Prostate gland (tissue), 2 donors: ENCODE measurements around the gene WNT3. TPM values are rescaled to one million over a fixed set of nuclear protein-coding genes. Genes with fewer than 3 reads are reported as not detected.

Experiments used
- DNase-seq: peaks from one replicate; pipeline ENCODE4 v3.0.0-alpha.2; 2019; ENCODE audit warnings: low spot score
- H3K27ac ChIP-seq, 2 donors: fragments of 200-600 bp; sonication (generic); 2 replicates each; pipeline ENCODE4 v1.5.1; 2017 to 2019
- H3K27me3 ChIP-seq: fragments of 200-600 bp; sonication (generic); replicated peaks from 2 replicates; pipeline ENCODE4 v1.5.1; 2019; ENCODE audit not compliant: insufficient read depth
- H3K36me3 ChIP-seq, 2 donors: fragments of 200-600 bp; sonication (generic); 1 replicate in 1 of 2; 2 replicates in 1 of 2; pipeline versions ENCODE4 v1.5.1 to v1.8.1; 2017 to 2019
- H3K4me1 ChIP-seq: fragments of 200-600 bp; sonication (generic); replicated peaks from 2 replicates; pipeline ENCODE4 v1.5.1; 2019
- H3K4me3 ChIP-seq, 2 donors: fragments of 200-600 bp; sonication (generic); 2 replicates each; pipeline ENCODE4 v1.5.1; 2017 to 2019
- H3K9me3 ChIP-seq: fragments of 200-600 bp; sonication (generic); 2 replicates; pipeline ENCODE4 v1.5.1; 2017
- POLR2A ChIP-seq: fragments of 450-650 bp; IDR thresholded peaks from one replicate; pipeline ENCODE4 v1.6.1; 2016; ENCODE audit warnings: antibody characterized with exemption, mild to moderate bottlenecking
- POLR2AphosphoS5 ChIP-seq: sonication (generic); formaldehyde crosslinking; IDR thresholded peaks from one replicate; pipeline ENCODE4 v1.6.1; 2017; ENCODE audit warnings: antibody characterized with exemption
- WGBS: methylation state at CpG from one replicate; pipeline ENCODE4 v1.1.5; 2018; 5-methylcytosine and 5-hydroxymethylcytosine counted together
- intact Hi-C: fragments of 100-400 bp; cut with DNase I; formaldehyde crosslinking; loops from one replicate; pipeline ENCODE4 v1.14.2; 2022
- total RNA-seq, 2 donors: library from RNA; depleted of rRNA; stranded (reverse); fragments of >200 nt; gene quantifications; one replicate each; pipeline ENCODE4 v1.1.0, GENCODE V29; 2016
- TF ChIP-seq, protein P1 (sequence below), 4 experiments: fragments of 200-600 bp in 2 of 4; fragments of 450-650 bp in 2 of 4; sonication (generic) in 2 of 4; IDR thresholded peaks; 1 replicate in 3 of 4; 2 replicates in 1 of 4; pipeline ENCODE4 v1.5.1; 2016 to 2019; ENCODE audit warnings: antibody characterized with exemption in 4 of 4, mild to moderate bottlenecking in 2 of 4, moderate library complexity in 2 of 4

Gene WNT3
- total RNA-seq, 2 donors from 2014 or later: 2.0 to 7.7 TPM

DNA sequence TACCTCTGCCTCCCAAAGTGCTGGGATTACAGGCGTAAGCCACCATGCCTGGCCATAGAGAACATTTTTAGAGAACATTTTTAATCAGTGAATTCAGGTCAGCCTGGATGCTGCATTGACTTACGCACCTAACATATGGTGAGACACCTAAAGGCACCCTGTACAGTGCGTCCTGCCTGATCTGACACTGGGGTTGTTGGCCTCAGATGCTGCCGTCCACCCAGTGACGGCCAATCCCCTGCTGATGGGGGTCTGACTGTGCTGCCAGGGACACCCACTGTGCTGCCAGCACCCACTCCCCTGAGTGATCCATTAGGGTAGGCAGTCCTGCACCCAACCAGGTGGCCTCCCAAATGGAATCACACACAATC is 38.5 kb downstream of the WNT3 start:
- no peaks in the 10 kb centered on the region for H3K36me3 ChIP-seq
- no peak for DNase-seq
- TF ChIP-seq POLR2A (no peak), POLR2AphosphoS5 (no peak)
- TF ChIP-seq, protein P1, sequence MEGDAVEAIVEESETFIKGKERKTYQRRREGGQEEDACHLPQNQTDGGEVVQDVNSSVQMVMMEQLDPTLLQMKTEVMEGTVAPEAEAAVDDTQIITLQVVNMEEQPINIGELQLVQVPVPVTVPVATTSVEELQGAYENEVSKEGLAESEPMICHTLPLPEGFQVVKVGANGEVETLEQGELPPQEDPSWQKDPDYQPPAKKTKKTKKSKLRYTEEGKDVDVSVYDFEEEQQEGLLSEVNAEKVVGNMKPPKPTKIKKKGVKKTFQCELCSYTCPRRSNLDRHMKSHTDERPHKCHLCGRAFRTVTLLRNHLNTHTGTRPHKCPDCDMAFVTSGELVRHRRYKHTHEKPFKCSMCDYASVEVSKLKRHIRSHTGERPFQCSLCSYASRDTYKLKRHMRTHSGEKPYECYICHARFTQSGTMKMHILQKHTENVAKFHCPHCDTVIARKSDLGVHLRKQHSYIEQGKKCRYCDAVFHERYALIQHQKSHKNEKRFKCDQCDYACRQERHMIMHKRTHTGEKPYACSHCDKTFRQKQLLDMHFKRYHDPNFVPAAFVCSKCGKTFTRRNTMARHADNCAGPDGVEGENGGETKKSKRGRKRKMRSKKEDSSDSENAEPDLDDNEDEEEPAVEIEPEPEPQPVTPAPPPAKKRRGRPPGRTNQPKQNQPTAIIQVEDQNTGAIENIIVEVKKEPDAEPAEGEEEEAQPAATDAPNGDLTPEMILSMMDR (IDR thresholded peaks at IDR 0.05): no peak
- H3K27ac ChIP-seq: no peak overlapping the region
- no peaks in the 10 kb centered on the region for H3K4me1 ChIP-seq
- H3K9me3 ChIP-seq: no peaks in the 10 kb centered on the region
- 95% methylated on average over 5 of the region's 5 CpGs for WGBS
- intact Hi-C loops: loop anchor here (10.0 kb wide), 1 partner anchor 55 kb away; no protein-coding TSS in a partner anchor
- H3K4me3 ChIP-seq: no peak overlapping the region
- H3K27me3 ChIP-seq: no peaks in the 10 kb centered on the region

DNA sequence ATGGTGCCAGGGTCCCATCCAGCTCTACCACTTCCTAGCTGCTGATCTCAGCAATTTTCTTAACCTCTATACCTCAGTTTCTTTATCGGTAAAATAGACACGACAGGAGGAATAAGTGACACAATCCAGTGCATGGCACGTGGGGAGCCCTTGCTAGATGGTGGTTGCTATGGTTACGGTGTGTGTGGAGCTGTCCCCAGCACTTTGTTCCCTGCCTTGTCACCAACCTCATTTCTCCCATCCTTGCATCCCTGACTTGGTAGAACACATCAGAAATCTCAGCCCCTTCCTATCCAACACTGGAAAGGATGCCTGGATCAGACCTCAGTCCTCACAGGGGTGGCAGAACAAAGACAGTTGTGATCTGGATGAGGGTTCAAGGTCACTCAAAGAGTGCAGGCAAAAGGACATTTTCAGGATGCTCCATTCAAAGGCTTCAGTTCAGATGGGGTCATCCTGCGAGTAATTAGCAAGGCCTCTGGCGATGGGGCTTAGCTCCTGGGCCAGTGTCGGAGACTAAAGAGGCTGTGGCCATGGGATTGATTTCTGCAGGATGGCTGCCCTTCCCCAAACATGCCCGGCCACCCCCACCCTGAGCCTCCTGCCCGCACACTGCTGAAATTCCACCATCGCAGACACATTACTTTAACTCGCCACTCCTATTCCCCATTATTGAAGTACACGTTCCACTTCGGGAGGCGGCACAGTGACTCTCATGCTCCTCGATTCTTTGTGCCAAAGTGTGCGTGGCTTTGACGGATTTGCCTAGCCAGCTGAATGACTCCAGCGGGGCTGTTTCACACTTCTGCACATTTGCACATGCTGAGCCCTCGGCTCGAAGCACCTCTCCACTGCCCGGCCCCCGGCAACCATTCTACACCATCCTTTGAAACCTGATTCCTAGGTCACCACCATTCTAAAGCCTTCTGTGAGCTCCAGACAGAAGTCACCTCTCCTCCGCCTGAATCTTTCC is 40.3 kb downstream of the WNT3 start:
- Histone ChIP-seq H3K27me3 (no peaks in the 10 kb centered on the region), H3K4me3 (no peak overlapping the region), H3K9me3 (no peaks in the 10 kb centered on the region), H3K27ac (no peak overlapping the region), H3K4me1 (no peaks in the 10 kb centered on the region), H3K36me3 (no peaks in the 10 kb centered on the region)
- DNase-seq: no peak
- intact Hi-C loops: no loop called here
- WGBS: 68% methylated on average over 23 of the region's 23 CpGs
- TF ChIP-seq POLR2A (no peak), POLR2AphosphoS5 (no peak)
- TF ChIP-seq, protein P1 (IDR thresholded peaks at IDR 0.05): no peak

DNA sequence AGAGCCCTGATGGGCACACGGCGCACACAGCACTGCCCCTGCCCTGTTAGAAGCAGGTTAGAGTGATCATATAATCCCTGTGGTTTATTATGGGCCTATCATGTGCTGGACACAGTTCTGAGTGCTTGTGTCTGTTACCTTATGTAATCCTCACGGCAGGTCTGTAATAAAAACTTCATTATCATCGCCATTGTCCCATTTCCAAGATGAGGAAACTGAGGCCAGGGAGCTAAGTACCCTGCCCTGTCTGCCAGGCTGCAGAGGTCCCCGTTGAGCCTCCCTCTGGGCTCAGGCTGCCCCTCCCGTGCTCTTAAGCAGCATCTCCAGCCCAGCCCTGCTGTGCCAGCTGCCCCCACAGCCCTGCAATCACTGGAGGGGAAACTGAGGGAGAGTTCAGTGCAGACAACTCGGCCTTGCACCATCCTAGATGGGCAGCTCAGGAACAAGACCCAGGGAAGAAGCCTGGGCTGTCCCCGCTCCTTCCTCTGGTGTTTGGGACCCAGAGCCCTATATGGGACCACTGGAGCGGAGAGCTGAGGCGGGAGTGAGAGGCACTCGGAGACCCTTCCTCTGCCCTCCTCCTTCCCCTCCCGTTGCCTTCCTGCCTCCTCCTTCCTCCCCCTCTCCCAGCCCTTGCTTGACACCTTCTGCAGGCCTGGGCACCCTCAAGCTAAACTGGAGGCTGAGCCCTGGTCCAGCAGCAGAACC is 42.0 kb downstream of the WNT3 start:
- no peak overlapping the region for H3K4me3 ChIP-seq
- WGBS: 85% methylated on average over 12 of the region's 12 CpGs
- no peaks in the 10 kb centered on the region for H3K4me1 ChIP-seq
- TF ChIP-seq POLR2A: no peak
- no peak for TF ChIP-seq POLR2AphosphoS5
- TF ChIP-seq, protein P1 (IDR thresholded peaks at IDR 0.05): no peak
- H3K36me3 ChIP-seq: no peaks in the 10 kb centered on the region
- no peaks in the 10 kb centered on the region for H3K9me3 ChIP-seq
- intact Hi-C loops: no loop called here
- no peak overlapping the region for H3K27ac ChIP-seq
- no peak for DNase-seq
- H3K27me3 ChIP-seq: no peaks in the 10 kb centered on the region

DNA sequence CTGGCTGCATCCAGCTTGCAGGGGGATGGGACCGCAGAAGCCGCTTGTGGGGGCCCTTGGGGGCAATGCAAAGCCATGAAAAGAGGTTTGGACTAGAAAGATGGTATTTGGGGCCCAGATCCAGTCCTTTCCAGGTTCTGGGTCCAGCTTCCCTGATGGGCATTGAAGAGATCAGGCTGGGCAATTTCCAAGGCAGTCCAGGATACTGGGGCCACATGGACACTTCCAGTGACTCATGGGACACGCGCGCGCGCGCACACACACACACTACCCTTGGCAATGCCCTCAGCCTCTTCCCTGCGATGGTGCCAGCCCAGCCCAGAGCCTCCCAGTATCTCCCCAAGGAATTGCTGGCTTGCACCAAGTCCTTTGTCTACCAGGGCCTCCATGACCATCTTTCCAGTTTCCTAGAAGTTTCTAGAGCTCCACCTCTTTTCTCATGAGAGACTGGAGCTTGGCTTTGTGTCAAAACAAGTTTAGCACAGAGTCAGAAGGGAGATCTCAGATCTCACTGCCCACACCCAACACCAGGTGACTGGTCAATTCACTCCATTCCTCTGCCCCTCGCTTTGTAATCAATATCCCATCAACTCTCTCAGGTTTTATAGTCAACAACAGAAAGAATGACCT is 44.3 kb downstream of the WNT3 start:
- H3K27me3 ChIP-seq: no peaks in the 10 kb centered on the region
- no peaks in the 10 kb centered on the region for H3K4me1 ChIP-seq
- H3K36me3 ChIP-seq: no peaks in the 10 kb centered on the region
- H3K9me3 ChIP-seq: no peaks in the 10 kb centered on the region
- WGBS: 95% methylated on average over 10 of the region's 10 CpGs
- TF ChIP-seq, protein P1 (IDR thresholded peaks at IDR 0.05): no peak
- TF ChIP-seq POLR2AphosphoS5 (no peak), POLR2A (no peak)
- no peak overlapping the region for H3K27ac ChIP-seq
- no peak overlapping the region for H3K4me3 ChIP-seq
- intact Hi-C loops: no loop called here
- DNase-seq: no peak
